Rectal smooth muscle tissue (tissue), 1 donor: ENCODE results near the gene PRKCZ.

Source experiments
- H3K27ac ChIP-seq: one replicate; pipeline ENCODE4 v1.7.0; 2013; ENCODE audit warnings: low read depth, low read length, inconsistent platforms
- H3K27me3 ChIP-seq: one replicate; pipeline ENCODE4 v1.7.0; 2013; ENCODE audit warnings: low read length; ENCODE audit not compliant: control insufficient read depth, insufficient read depth
- H3K36me3 ChIP-seq: one replicate; pipeline ENCODE4 v1.7.0; 2013; ENCODE audit warnings: low read length; ENCODE audit not compliant: control insufficient read depth, insufficient read depth
- H3K4me1 ChIP-seq: one replicate; pipeline ENCODE4 v1.7.0; 2013; ENCODE audit warnings: low read length; ENCODE audit not compliant: control insufficient read depth, insufficient read depth
- H3K4me3 ChIP-seq: one replicate; pipeline ENCODE4 v1.7.0; 2013; ENCODE audit warnings: low read length
- H3K9ac ChIP-seq: one replicate; pipeline ENCODE4 v1.7.0; 2013; ENCODE audit warnings: low read length

PRKCZ gene

DNA sequence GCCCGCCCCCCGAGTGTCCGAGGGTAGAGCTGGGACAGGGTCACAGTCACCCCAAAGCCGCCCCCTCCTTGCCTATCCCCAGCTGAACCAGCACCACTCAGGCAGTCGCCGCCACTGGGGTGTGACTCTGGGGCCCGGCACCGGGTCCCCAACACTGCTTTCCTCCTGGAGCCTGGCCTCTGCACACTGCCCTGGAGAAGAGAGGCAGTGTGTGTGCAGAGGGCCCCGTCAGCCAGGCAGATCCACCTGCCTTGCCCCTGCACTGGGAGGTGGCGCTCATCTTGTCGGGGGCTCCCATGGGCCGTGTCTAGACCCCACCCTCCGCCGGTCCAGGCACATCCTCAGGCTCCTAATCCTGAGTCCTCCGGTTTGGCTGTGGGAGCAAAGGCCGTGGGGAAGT, 128.7 kb downstream of the PRKCZ start:
- H3K4me1 ChIP-seq = no peaks in the 10 kb centered on the region
- no peak overlapping the region for H3K4me3 ChIP-seq
- no peaks in the 10 kb centered on the region for H3K27me3 ChIP-seq
- peaks cover 5% of the 10 kb centered on the region for H3K36me3 ChIP-seq
- no peak overlapping the region for H3K9ac ChIP-seq
- no peak overlapping the region for H3K27ac ChIP-seq

DNA sequence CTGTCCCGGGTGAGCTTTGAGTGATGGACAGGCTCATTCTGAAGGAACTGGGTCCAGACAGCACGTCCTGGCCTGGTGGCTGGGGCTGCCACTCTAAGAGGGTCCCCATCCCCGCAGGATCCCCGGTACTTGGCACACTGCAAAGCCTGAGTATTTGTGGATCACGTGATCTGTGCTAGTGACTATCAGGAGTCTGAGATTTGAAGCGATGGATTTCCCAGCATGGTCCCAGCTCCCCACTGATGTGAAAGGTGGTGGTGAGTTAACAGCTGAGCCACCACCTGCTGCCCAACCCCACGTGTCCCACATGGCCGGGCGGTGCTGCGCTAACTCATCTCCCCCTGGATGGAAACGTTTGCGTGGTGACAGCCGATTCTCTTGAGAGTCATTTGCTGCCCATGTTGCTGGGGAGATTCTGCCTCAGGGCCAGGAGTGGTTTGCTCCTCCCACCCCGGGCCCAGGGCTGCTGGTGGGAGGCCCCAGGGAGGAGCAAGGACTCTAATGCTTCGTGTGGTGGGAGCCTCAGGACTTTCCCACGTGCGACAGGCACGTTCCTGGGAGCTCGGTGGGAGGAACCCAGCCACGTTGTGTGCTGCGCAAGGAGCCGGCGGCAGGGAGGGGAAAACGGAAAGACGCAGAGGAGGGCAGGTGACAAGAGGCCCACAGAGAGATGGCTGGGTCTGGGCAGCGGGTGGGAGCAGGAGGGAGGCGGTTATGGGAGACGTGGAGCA, 129.2 kb downstream of the PRKCZ start:
- no peaks in the 10 kb centered on the region for H3K4me1 ChIP-seq
- H3K9ac ChIP-seq = no peak overlapping the region
- H3K27ac ChIP-seq = no peak overlapping the region
- H3K27me3 ChIP-seq = no peaks in the 10 kb centered on the region
- peaks cover 5% of the 10 kb centered on the region for H3K36me3 ChIP-seq
- no peak overlapping the region for H3K4me3 ChIP-seq

DNA sequence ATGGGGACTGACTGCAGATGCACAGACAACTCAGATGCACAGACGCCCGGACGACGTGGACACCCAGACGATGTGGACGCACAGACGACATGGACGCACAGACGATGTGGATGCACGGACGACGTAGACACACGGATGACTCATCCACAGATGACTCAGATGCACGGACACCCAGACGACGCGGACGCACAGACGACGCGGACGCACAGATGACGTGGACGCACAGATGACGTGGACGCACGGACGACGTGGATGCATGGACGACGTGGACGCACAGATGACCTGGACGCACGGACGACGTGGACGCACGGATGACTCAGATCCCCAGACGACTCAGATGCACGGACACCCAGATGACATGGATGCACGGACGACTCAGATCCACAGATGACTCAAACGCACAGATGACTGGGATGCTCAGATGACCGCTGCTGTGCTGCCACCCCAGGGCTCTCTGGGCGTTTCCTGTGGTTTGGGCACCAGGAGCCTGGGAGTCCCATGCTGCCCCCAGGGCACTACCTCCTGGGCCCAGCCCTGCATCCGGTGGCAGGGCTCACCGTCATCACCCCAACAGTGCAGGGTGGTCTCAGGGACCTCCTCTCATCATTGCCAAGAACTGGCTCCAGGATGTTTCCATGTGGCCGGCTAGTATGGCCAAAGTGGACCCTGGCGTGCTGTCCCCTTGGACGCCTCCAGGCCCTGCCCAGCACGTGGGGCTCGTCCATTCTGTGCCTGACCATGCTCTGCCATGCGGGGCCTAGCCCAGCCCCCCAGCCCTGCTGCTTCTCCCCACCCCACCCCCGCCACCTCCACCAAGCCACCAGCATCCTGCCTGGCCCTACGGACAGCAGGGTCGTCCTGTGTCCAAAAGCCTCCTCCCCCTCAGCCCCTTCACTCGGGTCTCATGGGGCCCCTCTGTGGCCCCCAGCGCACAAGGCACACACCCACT, 130.4 kb downstream of the PRKCZ start:
- peaks cover 5% of the 10 kb centered on the region for H3K36me3 ChIP-seq
- H3K4me3 ChIP-seq = no peak overlapping the region
- H3K27me3 ChIP-seq = no peaks in the 10 kb centered on the region
- no peak overlapping the region for H3K27ac ChIP-seq
- H3K4me1 ChIP-seq = no peaks in the 10 kb centered on the region
- no peak overlapping the region for H3K9ac ChIP-seq

DNA sequence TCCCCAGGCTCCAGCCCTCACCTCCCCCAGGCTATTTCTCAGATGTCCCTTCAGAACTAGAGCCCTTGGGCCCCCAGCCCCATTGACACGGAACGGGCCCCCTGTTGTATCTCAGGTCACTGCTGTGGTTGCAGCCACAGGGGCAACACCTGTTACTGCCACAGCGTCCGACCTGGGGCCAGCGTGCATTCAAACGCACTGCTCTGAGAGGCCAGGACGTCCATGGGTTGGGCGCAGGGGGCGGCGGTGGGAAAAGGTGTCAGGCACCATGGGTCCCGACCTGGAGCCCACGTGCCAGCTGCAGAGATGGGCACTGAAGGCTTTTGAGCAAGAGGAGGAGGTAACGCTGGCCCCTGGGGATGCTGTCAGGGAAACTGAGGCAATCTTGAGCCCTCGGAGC, 131.1 kb downstream of the PRKCZ start:
- no peak overlapping the region for H3K9ac ChIP-seq
- no peaks in the 10 kb centered on the region for H3K4me1 ChIP-seq
- H3K4me3 ChIP-seq = no peak overlapping the region
- H3K36me3 ChIP-seq = peaks cover 5% of the 10 kb centered on the region
- H3K27ac ChIP-seq = no peak overlapping the region
- no peaks in the 10 kb centered on the region for H3K27me3 ChIP-seq

DNA sequence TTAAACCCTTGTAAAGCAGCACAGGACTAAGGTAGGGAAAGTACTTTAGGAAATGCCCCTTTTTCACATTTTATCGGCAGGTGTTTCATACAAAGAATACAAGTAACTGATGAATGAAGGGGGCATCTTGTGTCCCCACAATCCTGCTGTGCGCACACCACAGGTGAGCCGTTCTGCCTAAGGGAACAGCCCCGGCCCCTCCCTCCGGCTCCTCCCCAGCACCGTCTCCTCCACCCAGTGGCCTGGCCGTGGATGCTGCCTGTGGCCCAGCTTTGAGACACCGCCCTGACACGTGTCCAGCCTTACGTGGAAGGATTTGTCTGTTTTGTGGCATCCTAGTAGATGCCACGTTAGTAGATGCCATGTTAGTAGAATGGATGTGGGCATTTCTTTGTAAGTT, 131.5 kb downstream of the PRKCZ start:
- peaks cover 5% of the 10 kb centered on the region for H3K36me3 ChIP-seq
- no peak overlapping the region for H3K4me3 ChIP-seq
- no peaks in the 10 kb centered on the region for H3K4me1 ChIP-seq
- no peak overlapping the region for H3K9ac ChIP-seq
- H3K27ac ChIP-seq = no peak overlapping the region
- no peaks in the 10 kb centered on the region for H3K27me3 ChIP-seq

DNA sequence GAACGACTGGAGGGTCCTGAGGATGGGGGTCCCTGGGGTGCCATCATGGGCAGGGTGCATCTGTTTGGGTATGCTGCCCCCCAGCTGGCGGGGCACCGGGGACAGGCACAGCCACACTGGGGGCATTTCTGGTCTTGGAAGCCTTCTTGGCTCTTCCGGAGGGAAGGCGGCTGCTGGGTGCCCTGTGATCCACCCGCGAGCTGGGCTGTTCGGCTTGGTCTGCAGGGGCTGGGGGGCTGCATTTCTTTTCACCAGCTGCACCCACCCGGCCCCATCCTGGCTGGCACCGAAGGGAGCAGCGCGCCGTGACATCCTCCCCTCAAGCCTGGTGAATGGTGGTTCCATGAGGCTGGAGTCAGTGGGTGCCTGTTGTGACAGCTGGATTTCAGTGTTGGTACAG, 132.2 kb downstream of the PRKCZ start:
- no peak overlapping the region for H3K27ac ChIP-seq
- H3K4me1 ChIP-seq = no peaks in the 10 kb centered on the region
- no peaks in the 10 kb centered on the region for H3K27me3 ChIP-seq
- peaks cover 5% of the 10 kb centered on the region for H3K36me3 ChIP-seq
- H3K9ac ChIP-seq = no peak overlapping the region
- no peak overlapping the region for H3K4me3 ChIP-seq

DNA sequence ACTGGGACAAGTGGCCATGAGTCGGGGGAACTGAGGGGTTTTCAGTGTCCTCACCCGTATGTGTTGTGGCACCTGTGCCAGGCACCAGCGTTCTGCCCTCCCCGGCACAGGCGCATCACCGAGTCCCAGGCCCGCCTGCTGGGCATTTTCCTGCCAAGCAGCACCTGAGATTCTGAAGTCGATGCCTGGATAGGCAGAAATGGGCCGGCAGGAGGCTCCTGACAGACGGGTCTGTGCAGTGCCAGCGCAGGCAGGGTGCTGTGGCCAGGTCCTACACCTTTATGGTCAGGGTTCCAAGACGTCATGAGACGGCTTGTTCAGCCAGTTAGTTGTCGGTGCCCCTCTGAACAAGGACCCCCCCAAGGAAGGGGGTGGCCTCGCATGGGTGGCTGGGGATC, 133.7 kb downstream of the PRKCZ start:
- peaks cover under 1% of the 10 kb centered on the region for H3K4me1 ChIP-seq
- no peak overlapping the region for H3K27ac ChIP-seq
- no peak overlapping the region for H3K9ac ChIP-seq
- H3K36me3 ChIP-seq = peaks cover 5% of the 10 kb centered on the region
- H3K4me3 ChIP-seq = no peak overlapping the region
- H3K27me3 ChIP-seq = no peaks in the 10 kb centered on the region

DNA sequence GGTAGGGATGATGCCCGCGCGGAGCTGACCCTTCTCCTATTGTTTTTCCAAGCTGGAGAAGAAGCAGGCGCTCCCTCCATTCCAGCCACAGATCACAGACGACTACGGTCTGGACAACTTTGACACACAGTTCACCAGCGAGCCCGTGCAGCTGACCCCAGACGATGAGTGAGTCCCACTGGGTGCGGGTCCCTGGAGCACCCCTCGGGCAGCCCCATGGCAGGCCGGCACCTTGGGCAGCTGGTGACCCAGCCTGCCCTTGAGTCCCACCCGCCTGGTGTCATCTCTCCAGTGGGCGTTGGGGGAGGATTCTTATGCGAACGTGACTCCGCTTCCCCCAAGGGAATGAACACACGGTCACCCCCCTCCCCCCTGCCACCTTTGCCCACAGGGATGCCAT, 134.3 kb downstream of the PRKCZ start:
- Histone ChIP-seq H3K4me1 (peaks cover 2% of the 10 kb centered on the region), H3K36me3 (peaks cover 5% of the 10 kb centered on the region), H3K4me3 (no peak overlapping the region), H3K27me3 (no peaks in the 10 kb centered on the region), H3K9ac (no peak overlapping the region), H3K27ac (no peak overlapping the region)

DNA sequence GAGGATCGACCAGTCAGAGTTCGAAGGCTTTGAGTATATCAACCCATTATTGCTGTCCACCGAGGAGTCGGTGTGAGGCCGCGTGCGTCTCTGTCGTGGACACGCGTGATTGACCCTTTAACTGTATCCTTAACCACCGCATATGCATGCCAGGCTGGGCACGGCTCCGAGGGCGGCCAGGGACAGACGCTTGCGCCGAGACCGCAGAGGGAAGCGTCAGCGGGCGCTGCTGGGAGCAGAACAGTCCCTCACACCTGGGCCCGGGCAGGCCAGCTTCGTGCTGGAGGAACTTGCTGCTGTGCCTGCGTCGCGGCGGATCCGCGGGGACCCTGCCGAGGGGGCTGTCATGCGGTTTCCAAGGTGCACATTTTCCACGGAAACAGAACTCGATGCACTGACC, 134.7 kb downstream of the PRKCZ start:
- H3K4me1 ChIP-seq = peaks cover 2% of the 10 kb centered on the region
- no peak overlapping the region for H3K4me3 ChIP-seq
- H3K27ac ChIP-seq = no peak overlapping the region
- H3K27me3 ChIP-seq = no peaks in the 10 kb centered on the region
- no peak overlapping the region for H3K9ac ChIP-seq
- H3K36me3 ChIP-seq = peaks cover 5% of the 10 kb centered on the region

DNA sequence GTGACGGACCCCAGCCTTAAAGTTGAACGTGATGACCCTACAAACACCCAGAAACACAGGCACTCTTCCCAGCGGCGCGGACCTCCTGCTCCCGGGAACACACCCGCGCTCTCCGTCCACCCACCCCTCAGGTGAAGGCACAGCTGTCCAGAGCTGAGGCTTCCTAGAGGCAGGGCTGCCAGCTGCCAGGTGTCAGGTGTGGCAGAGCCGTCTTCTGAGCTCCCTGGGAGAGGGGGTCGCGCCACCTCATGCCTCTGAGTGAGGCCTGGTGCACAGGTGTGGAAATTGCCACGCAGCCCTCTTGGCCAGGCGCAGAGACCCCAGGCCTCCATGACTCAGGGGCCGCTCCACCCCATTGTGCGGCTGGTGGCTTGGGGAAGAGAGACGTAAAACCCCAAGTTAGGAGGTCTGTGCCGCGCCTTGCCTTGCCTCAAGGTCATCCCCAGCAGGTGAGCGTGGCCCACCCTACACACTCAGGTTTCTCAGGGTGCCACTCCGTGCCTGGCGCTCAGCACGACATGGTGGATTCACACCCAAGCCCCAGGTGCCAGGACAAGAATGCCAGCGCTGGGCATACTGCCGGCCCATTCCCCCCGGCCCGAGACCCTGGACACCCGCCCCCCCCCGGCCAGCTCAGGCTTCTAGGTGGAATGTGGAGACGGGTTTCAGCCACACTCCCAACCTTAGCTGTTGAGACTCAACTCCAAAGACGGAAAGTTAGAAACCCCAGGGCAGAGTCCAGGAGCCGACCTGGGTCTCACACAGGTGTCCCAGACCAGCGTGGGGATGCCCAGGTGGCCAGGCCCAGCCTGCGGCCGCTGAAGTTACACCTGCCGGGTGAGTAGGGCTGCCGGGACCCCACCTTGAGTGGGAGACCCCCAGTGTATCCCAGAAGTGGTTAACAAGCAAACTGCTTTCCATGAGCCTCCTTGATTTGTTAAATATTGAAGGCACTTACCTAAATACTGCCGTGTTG, 136.0 kb downstream of the PRKCZ start:
- no peak overlapping the region for H3K27ac ChIP-seq
- H3K9ac ChIP-seq = no peak overlapping the region
- H3K36me3 ChIP-seq = no peaks in the 10 kb centered on the region
- H3K27me3 ChIP-seq = no peaks in the 10 kb centered on the region
- peaks cover 13% of the 10 kb centered on the region for H3K4me1 ChIP-seq
- no peak overlapping the region for H3K4me3 ChIP-seq

DNA sequence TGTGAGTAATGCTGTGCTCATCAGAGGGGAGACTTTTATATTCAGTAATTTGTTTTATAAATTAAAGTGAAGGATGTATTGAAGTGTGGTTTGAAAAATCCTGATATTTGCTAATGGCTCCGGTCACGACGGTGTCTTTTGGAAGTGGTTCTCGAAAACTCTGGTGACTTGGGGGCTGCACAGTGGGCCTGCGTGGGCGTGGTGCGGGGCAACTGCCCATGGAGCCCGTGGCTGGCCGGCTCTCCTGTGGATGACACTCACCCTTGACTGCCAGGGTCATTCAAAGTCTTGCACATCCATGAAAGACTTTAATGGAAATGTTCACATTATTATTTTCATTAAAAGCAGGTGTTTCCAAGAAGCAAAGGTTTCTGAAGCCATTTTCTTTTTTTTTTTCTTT, 136.7 kb downstream of the PRKCZ start:
- H3K27me3 ChIP-seq = no peaks in the 10 kb centered on the region
- H3K36me3 ChIP-seq = no peaks in the 10 kb centered on the region
- H3K4me3 ChIP-seq = no peak overlapping the region
- H3K27ac ChIP-seq = no peak overlapping the region
- H3K9ac ChIP-seq = no peak overlapping the region
- H3K4me1 ChIP-seq = peaks cover 21% of the 10 kb centered on the region

DNA sequence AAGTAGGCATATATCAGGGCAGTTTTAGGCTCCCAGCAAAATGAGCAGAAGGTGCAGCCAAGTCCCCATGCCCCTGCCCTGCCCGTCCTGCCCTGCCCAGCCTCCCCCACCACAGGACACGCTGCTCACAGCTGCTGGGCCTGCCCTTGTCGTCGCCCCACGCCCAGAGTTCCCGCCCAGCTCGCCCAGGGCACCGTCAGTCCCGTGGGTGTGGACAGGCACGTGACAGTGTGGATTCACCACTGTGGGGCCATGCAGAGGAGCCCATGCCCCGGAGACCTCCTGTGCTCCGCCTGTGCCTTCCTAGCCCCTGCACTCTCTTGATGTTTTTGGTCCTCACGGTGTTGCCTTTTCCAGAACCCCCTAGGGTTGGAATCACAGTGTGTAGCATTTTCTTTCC, 137.4 kb downstream of the PRKCZ start:
- H3K4me3 ChIP-seq = no peak overlapping the region
- no peaks in the 10 kb centered on the region for H3K27me3 ChIP-seq
- H3K9ac ChIP-seq = no peak overlapping the region
- H3K27ac ChIP-seq = no peak overlapping the region
- peaks cover 27% of the 10 kb centered on the region for H3K4me1 ChIP-seq
- H3K36me3 ChIP-seq = no peaks in the 10 kb centered on the region
